ENCODE results near the gene APC2.
A peak's percentile ranks its signal among the peaks of the same experiment; 100 is the strongest.

APC2 gene

DNA sequence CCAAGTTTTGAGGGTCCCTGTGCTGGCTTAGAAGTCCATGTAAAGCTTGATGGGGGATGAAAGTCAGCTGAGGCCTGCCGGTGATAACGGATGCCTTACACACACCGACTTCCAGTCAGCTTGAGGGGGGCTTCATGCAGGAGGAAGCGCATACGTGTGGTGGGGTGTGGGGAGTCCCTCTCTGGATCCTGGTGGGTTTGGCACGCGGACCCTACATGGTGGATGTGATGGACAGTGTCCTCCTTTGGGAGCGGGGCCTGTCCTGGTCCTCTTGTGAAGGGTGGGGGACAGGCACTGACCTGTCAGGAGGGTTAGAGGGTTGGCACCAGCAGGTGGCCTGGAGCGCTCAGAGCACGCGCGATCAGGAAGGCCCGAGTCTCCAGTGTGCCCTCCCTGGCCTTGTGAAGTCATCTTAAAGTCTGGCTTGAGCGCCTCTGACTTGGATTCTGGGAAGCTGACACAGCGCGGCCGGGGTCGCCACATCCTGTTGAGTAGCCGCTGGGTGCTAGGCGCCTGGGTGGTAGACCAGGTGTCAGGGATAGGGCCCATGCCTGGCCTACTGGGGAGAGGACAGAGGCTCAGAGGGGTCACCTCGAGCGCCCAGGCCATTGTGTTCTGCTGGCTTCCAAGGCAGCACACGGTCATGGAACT lies 39.7 kb upstream of the APC2 start:
- Mint-ChIP-seq H3K27ac (peak overlapping the region; percentile 38 to 68 (median 53)), H3K36me3 (ENCODE audit: low read depth) (no peaks in the 10 kb centered on the region), H3K27me3 (ENCODE audit: low read depth) (no peaks in the 10 kb centered on the region), H3K4me1 (peaks cover 54% of the 10 kb centered on the region), H3K4me3 (peak overlapping the region; percentile 96 to 97 (median 97)), H3K9me3 (no peaks in the 10 kb centered on the region)
- TF ChIP-seq CTCF (IDR thresholded peaks at IDR 0.05; ENCODE audit: unreplicated experiment in 3 of 3) = no peak

DNA sequence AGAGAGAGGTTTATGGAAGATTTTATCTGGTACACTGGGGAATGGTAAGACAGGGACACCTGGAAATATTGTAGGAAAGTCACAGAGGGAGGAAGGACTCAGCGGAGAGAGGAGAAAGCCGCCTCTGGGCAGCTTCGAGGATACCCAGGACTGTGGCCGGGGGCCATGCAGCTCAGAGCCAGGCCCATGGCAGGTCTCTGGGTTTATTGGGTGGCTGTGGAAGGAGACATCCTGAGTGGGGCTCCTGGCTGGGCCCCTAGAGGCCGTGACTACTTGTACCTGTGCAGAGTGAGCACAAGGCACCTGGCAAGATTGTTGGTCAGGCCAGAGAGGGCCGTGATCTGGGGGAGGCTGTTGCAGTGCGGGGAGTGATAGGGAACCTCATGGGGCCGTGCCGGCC lies 39.1 kb upstream of the APC2 start:
- no peaks in the 10 kb centered on the region for H3K27me3 Mint-ChIP-seq (ENCODE audit: low read depth)
- peak overlapping the region; percentile 96 to 97 (median 97) for H3K4me3 Mint-ChIP-seq
- TF ChIP-seq CTCF (IDR thresholded peaks at IDR 0.05; ENCODE audit: unreplicated experiment in 3 of 3) = no peak
- no peaks in the 10 kb centered on the region for H3K9me3 Mint-ChIP-seq
- peaks cover 59% of the 10 kb centered on the region for H3K4me1 Mint-ChIP-seq
- H3K27ac Mint-ChIP-seq = peak overlapping the region; percentile 8 to 53 (median 38)
- H3K36me3 Mint-ChIP-seq (ENCODE audit: low read depth) = no peaks in the 10 kb centered on the region

DNA sequence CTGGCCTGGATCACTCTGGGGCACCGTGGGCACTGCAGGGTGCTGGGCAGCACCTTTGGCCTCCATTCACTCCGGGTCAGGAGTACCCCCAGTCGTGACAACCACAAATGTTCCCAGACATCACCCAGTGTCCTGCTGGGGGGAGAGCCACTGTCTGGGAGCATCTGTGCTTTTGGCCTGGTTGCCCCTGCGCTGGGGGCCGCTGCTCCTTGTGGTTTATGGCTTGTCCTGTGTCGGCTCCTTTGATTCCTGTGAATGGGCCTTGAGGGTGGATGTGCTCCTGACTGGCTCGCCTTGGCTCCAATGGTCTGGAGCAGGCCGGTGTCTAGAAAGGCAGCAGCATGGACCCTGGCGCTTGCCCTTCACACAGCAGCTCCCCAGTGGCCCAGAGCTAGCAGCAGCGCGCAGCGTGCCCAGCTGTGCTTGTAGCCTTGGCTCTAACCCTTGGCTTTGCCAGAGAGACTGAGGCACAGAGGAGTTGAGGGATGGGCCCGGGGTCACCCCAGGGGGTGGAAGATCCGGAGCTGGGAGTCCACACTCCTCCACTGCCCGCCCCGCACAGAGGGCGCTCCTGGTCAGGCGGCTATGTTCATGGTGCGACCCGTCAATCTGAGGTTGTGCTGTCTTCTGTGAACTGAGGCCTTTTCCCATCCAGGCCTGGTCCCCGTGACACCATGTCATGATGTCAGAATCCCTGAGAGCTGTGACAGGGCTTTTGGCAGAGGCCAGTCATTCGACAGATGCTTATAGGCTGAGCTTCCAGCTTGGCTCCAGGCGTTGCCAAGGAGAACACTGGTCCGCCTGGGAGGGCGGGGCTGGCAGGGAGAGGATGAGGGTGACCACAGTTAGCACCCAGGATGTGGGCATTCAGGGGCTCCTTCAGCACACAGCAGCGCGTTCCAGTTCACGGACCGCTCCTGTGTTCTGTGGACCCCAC lies 38.4 kb upstream of the APC2 start:
- H3K36me3 Mint-ChIP-seq (ENCODE audit: low read depth) = no peaks in the 10 kb centered on the region
- peak overlapping the region; percentile 96 to 97 (median 97) for H3K4me3 Mint-ChIP-seq
- H3K9me3 Mint-ChIP-seq = no peaks in the 10 kb centered on the region
- H3K27ac Mint-ChIP-seq = peak overlapping the region in 2 of 3 experiments; percentile 53 to 54
- TF ChIP-seq CTCF (IDR thresholded peaks at IDR 0.05; ENCODE audit: unreplicated experiment in 3 of 3) = no peak
- H3K27me3 Mint-ChIP-seq (ENCODE audit: low read depth) = no peaks in the 10 kb centered on the region
- peaks cover 64% of the 10 kb centered on the region for H3K4me1 Mint-ChIP-seq

GRCh38 chr19:1412323-1412923 lies 37.5 kb upstream of the APC2 start:
- TF ChIP-seq CTCF (IDR thresholded peaks at IDR 0.05; ENCODE audit: unreplicated experiment in 3 of 3) = no peak
- peaks cover 3% of the 10 kb centered on the region for H3K36me3 Mint-ChIP-seq (ENCODE audit: low read depth)
- no peaks in the 10 kb centered on the region for H3K27me3 Mint-ChIP-seq (ENCODE audit: low read depth)
- no peak overlapping the region for H3K4me3 Mint-ChIP-seq
- H3K27ac Mint-ChIP-seq = peak overlapping the region in 1 of 3 experiments; percentile 72
- H3K4me1 Mint-ChIP-seq = peaks cover 68% of the 10 kb centered on the region
- H3K9me3 Mint-ChIP-seq = no peaks in the 10 kb centered on the region

DNA sequence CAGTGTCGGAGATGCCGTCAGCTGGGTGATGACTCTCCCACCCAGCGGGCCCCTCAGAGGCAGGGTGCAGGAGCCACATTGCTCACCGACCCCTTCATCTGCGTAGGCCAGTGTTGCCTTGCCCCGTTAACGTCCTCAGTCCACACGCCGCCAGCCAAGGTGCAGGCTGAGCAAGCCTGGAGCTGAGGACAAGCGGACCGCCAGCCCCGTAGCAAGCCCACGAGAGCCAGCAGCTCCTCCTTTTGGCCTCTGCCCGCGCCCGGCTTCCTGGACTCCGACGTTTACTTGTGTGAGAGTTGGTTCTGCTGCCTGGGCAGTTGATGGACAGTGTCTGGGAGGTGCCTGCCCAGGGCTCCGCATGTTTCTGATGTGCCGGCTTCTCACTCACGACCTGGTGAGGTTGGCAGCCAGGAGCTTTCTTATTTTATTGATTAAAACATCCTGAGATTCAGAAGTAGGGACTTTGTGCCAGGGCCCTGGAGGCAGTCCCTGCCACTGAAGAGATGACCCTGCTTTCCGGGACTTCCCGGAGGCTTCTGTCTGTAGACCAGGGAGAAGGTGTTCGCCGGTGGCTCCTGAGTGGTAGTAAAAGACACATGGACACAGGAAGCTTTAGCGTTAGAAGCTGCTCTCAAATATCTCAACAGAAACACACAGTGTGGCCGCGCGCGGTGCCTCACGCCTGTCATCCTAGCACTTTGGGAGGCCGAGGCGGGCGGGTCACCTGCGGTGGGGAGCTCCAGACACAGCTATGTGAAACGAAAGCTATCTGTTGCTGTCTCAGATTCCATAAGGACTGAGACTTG lies 36.7 kb upstream of the APC2 start:
- Mint-ChIP-seq H3K36me3 (ENCODE audit: low read depth) (peaks cover 10% of the 10 kb centered on the region), H3K4me1 (peaks cover 76% of the 10 kb centered on the region), H3K27me3 (ENCODE audit: low read depth) (no peaks in the 10 kb centered on the region), H3K4me3 (no peak overlapping the region), H3K9me3 (no peaks in the 10 kb centered on the region), H3K27ac (peak overlapping the region in 2 of 3 experiments; percentile 22 to 72)
- no peak for TF ChIP-seq CTCF (IDR thresholded peaks at IDR 0.05; ENCODE audit: unreplicated experiment in 3 of 3)

Measured in nephron (organoid).